ENCODE measurements around the gene KCNJ9. TPM values are rescaled to one million over a fixed set of nuclear protein-coding genes. Genes with fewer than 3 reads are reported as not detected.

KCNJ9 gene
- total RNA-seq, 2 donors from 2014 or later, result 0.95 TPM; not detected in 1

DNA sequence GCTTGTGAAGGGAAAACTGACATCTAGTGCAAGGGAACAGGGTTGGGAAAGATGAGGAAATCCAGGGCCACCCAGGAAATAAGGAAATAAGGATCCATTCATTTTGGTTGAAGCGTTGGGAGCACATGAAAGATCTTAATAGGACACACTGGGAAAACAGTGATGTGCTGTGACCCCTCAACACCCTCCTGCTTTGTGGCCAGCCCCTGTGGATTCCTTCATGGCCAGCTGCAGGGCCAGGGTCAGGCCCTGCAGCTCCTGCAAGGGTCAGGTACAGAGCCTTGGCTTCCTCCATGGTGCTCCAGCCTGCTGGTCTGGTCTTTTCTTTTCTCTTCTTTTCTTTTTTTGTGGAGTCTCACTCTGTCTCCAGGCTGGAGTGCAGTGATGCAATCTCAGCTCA is 30.7 kb upstream of the KCNJ9 start:
- no peak for TF ChIP-seq CTCF (IDR thresholded peaks at IDR 0.05)
- DNase-seq (ENCODE audit: low spot score) (no peak), ATAC-seq (ENCODE audit: insufficient number of reproducible peaks, low FRiP score, low read depth) (no peak)
- no peak overlapping the region for H3K27ac ChIP-seq
- no peak overlapping the region for H3K4me3 ChIP-seq
- no peaks in the 10 kb centered on the region for H3K9me3 ChIP-seq
- H3K36me3 ChIP-seq, result no peaks in the 10 kb centered on the region
- H3K4me1 ChIP-seq (ENCODE audit: control insufficient read depth in 1 of 2, low read depth in 2 of 2), result peaks cover 0 to 12% of the 10 kb centered on the region in 2 donors
- H3K27me3 ChIP-seq (replicated peaks; ENCODE audit: insufficient read depth), result no peaks in the 10 kb centered on the region

GRCh38 chr1:160052936-160053335 is 28.4 kb upstream of the KCNJ9 start:
- no peaks in the 10 kb centered on the region for H3K27me3 ChIP-seq (replicated peaks; ENCODE audit: insufficient read depth)
- H3K9me3 ChIP-seq, result no peaks in the 10 kb centered on the region
- no peaks in the 10 kb centered on the region for H3K36me3 ChIP-seq
- no peaks in the 10 kb centered on the region for H3K4me1 ChIP-seq (ENCODE audit: control insufficient read depth in 1 of 2, low read depth in 2 of 2)
- no peak for ATAC-seq (ENCODE audit: insufficient number of reproducible peaks, low FRiP score, low read depth)
- no peak for DNase-seq (ENCODE audit: low spot score)
- no peak overlapping the region for H3K27ac ChIP-seq
- H3K4me3 ChIP-seq, result no peak overlapping the region
- no peak for TF ChIP-seq CTCF (IDR thresholded peaks at IDR 0.05)

DNA sequence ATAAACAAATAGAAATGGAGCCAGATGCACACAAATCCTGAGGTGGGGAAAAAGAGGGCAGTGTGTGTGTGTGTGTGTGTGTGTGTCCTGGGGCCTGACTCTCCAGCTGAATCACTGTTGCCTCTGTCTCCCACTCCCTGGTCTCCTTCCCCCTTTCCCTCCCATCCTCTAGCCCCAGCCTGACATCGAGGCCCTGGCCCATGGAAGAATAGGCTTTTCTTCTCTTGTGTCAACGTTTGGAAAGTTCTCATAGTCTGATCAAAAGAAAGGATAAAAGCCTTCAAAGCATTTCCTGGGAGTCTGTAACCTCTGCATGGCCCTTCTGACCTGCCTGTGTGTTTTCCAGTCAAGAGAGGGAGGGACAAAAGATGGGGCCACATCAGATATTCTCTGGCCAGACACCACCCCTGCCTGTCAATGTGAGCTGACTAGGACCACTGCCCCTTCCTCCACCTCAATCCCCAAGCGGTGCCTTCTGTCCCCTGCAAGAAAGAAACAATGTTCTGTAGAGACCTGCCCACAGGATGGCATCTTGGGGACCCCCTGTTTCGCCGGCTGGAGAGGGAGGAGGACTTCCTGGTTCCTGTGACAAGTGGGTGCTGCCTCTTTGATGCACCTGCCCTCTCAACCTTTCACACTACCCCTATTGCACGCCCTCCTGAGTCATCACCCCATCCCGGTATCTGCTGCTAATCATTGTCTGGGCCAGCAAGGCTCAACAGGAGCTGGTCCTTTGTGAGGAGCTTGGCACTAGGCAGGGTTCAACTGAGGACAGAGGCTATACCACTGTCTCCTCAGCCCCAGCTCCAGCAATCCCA is 27.6 kb upstream of the KCNJ9 start:
- H3K4me1 ChIP-seq (ENCODE audit: control insufficient read depth in 1 of 2, low read depth in 2 of 2), result no peaks in the 10 kb centered on the region
- H3K27me3 ChIP-seq (replicated peaks; ENCODE audit: insufficient read depth), result no peaks in the 10 kb centered on the region
- no peak for TF ChIP-seq CTCF (IDR thresholded peaks at IDR 0.05)
- DNase-seq (ENCODE audit: low spot score) (no peak), ATAC-seq (ENCODE audit: insufficient number of reproducible peaks, low FRiP score, low read depth) (no peak)
- H3K4me3 ChIP-seq, result no peak overlapping the region
- no peaks in the 10 kb centered on the region for H3K9me3 ChIP-seq
- H3K27ac ChIP-seq, result no peak overlapping the region
- no peaks in the 10 kb centered on the region for H3K36me3 ChIP-seq

- Histone ChIP-seq H3K27ac (no peak overlapping the region), H3K4me1 (ENCODE audit: control insufficient read depth in 1 of 2, low read depth in 2 of 2) (no peaks in the 10 kb centered on the region), H3K36me3 (no peaks in the 10 kb centered on the region), H3K27me3 (replicated peaks; ENCODE audit: insufficient read depth) (no peaks in the 10 kb centered on the region), H3K9me3 (no peaks in the 10 kb centered on the region), H3K4me3 (no peak overlapping the region)
- TF ChIP-seq CTCF (IDR thresholded peaks at IDR 0.05), result no peak
- DNase-seq (ENCODE audit: low spot score) (no peak), ATAC-seq (ENCODE audit: insufficient number of reproducible peaks, low FRiP score, low read depth) (no peak)
These were observed 24.6 kb upstream of the KCNJ9 start for GRCh38 chr1:160056648-160057169.

GRCh38 chr1:160058087-160058486 is 23.3 kb upstream of the KCNJ9 start:
- ATAC-seq (ENCODE audit: insufficient number of reproducible peaks, low FRiP score, low read depth) (no peak), DNase-seq (ENCODE audit: low spot score) (no peak)
- H3K9me3 ChIP-seq, result no peaks in the 10 kb centered on the region
- no peaks in the 10 kb centered on the region for H3K4me1 ChIP-seq (ENCODE audit: control insufficient read depth in 1 of 2, low read depth in 2 of 2)
- no peaks in the 10 kb centered on the region for H3K27me3 ChIP-seq (replicated peaks; ENCODE audit: insufficient read depth)
- no peaks in the 10 kb centered on the region for H3K36me3 ChIP-seq
- H3K4me3 ChIP-seq, result no peak overlapping the region
- TF ChIP-seq CTCF (IDR thresholded peaks at IDR 0.05), result peak; percentile 36
- no peak overlapping the region for H3K27ac ChIP-seq

All from thoracic aorta (tissue), 2 donors.